Epithelial cell of esophagus (primary cell): ENCODE data around the gene ELFN1.

ENCODE experiments used
- DNase-seq: peaks from one replicate; pipeline ENCODE4 v3.0.0; 2010; ENCODE audit warnings: low read depth
- H3K4me3 ChIP-seq: 2 replicates; pipeline ENCODE4 v1.5.1; 2011; ENCODE audit warnings: mild to moderate bottlenecking, low read length, control low read depth
- TF ChIP-seq, protein P1 (sequence below): IDR thresholded peaks from 2 replicates; pipeline ENCODE4 v1.5.1; 2011; ENCODE audit warnings: low read depth, mild to moderate bottlenecking, low read length, control low read depth, inconsistent platforms; ENCODE audit not compliant: insufficient read depth; ENCODE audit errors: missing control alignments

ELFN1 gene

DNA sequence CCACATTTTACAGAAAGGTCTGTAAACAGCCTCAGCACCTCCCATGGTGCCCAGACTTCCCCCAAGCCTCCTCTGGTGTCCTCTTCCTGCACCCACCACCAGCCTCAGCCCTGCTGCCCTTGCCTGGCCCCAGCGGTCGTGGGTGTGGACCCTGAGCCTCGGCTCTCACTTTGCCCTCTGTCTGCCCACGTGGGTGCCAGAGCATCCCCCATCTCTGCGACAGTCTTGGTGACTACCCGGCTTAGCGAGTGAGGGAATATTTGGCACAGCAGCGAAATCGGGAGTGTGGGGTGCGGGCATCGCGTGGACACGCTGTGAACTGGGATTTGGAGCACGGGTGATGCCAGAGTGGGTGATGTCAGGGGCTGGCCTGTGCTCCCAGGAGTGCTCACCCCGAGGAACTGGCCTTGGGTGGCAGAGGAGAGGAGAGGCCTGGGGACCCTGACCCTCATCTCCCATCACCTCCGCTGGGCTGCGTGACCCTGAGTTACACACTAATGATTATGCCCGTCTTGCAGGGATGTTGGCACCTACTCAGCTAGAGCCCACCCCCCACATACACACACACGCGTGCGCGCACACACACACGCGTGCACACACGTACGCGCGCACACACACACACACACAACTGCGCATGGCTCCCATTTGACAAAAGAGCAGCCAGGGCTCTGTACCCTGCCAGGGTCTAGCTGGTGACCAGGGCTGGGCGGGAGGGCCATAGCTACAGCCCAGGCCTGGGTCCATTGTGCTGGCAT lies 8.7 kb downstream of the ELFN1 start:
- H3K4me3 ChIP-seq, result no peak overlapping the region
- no peak for DNase-seq
- TF ChIP-seq, protein P1, sequence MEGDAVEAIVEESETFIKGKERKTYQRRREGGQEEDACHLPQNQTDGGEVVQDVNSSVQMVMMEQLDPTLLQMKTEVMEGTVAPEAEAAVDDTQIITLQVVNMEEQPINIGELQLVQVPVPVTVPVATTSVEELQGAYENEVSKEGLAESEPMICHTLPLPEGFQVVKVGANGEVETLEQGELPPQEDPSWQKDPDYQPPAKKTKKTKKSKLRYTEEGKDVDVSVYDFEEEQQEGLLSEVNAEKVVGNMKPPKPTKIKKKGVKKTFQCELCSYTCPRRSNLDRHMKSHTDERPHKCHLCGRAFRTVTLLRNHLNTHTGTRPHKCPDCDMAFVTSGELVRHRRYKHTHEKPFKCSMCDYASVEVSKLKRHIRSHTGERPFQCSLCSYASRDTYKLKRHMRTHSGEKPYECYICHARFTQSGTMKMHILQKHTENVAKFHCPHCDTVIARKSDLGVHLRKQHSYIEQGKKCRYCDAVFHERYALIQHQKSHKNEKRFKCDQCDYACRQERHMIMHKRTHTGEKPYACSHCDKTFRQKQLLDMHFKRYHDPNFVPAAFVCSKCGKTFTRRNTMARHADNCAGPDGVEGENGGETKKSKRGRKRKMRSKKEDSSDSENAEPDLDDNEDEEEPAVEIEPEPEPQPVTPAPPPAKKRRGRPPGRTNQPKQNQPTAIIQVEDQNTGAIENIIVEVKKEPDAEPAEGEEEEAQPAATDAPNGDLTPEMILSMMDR, result no peak

DNA sequence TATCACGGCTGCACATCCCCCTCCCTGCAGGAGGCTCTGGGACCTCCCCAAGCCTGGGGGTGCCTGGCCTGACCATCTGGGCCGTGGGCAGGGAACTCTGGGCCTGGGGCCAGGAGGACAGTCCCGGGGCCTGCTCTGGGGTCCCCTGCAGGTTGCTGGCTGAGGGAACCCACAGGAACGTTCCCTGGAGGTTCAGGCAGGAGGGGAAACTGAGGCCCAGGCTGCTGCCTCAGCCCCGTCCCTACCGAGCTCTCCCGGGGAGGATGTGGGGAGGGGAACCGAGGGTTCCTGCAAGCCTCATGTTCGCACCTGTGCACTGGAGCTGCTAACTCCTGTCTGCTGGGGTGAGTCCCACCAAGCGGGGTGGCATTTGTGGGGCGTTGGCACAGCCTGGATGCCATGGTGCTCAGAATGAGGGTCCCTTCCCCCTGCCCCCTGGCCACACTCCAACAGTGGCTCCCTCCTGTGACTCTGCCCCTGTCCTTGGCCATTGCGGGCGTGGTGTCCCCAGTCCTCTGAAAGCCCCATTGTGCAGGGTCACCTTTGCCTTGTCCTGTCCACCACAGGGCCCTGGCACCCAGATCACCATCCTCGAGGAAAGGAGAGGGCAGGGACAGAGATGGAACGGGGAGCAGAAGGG lies 9.4 kb downstream of the ELFN1 start:
- H3K4me3 ChIP-seq, result no peak overlapping the region
- DNase-seq, result no peak
- TF ChIP-seq, protein P1, result no peak

DNA sequence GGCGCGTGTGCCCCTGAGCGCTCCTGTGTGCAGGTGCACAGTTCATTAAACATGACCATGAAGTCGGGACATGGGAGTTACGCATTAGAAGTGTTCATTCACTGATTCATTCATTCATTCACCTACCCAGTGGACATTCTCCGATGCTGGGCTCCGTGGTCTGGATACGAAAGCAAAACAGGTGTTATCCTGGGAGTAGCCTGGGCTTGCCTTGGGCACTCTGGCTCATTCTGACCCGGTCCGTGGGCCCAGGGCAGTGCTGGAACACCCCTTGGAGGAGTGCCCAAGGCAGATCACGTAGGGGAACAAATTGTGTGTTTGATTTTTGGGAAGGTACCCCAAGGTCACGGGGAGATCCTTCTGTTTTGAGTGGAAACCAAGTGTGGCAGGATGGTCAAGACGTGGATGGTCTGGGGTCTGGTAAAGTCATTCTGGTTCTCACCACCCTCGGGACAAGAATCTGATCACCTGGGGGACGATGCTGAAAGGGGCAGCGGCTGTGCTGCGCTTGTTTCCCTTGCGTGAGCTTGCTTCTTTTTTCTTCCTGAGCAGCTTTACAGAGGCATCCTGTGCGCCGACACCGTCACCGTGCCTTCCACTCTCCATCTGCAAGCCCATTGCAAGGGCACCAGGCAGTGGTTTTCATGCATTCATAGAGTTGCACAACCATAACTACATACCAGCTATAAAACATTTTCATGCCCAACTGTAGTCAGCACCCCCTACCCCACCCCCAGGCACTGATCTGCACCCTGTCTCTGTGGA lies 10.1 kb downstream of the ELFN1 start:
- H3K4me3 ChIP-seq, result no peak overlapping the region
- TF ChIP-seq, protein P1, result no peak
- DNase-seq, result no peak

DNA sequence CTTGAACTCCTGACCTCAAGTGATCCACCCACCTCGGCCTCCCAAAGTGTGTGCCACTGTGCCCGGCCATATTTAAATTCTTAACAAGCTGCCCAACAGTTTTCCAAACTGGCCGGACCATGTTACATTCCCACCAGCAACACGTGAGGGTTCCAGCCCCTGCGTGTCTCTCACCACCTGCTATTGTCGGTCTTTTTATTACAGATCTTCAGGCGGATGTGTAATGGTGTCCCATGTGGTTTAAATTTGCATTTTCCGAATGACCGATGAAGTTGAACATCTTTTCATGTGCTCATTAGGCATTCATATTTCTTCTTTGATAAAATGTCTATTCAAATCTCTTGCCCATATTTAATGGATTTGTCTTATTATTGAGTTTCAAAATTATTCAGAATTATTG lies 11.5 kb downstream of the ELFN1 start:
- no peak for DNase-seq
- no peak overlapping the region for H3K4me3 ChIP-seq
- TF ChIP-seq, protein P1, result no peak

DNA sequence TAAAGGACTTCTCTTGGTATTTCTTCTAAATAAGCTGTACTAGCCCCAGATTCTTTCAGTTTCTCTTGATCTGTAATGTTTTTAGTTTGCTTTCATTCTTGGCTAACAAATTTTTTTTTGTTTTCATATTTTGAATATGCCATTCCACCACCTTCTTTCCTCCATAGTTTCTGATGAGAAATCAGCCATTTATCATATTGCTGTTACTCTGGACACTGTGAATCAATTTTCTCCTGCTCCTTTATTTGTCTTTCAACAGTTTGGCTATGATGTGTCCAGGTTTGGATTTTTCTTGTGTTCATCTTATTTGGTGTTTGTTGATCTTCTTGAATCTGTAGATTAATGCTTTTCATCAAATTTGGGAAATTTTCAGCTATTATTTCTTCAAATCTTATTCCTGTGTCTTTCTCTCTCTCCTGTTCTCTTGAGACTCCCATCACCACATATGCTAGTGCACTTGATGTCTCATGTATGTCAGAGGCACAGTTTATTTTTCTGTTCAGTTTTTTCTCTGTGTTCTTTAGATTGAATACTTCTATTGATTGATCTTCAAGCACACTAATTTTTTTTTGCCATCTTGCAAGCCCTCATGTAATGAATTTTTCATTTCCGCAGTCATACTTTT lies 15.0 kb downstream of the ELFN1 start:
- TF ChIP-seq, protein P1, result no peak
- no peak for DNase-seq
- no peak overlapping the region for H3K4me3 ChIP-seq

DNA sequence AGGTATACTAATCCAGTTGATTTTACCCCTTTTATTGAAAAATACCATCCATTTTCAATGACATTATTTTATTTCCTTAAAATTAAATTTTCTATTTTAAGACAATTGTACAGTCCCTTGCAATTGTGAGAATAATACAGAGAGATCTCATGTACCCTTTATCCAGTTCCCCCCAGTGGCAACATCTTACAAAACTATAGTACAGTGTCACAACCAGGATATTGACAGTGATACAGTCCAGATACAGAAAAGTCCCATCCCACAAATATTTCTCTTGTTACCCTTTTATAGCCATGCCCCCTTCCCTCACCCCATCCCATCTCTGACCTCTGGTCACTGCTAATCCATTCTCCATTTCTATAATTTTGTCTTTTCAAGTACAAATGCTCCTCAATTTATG lies 18.5 kb downstream of the ELFN1 start:
- DNase-seq, result no peak
- TF ChIP-seq, protein P1, result no peak
- no peak overlapping the region for H3K4me3 ChIP-seq
